GM19351 (cell line): ENCODE data around the gene NEK7.
"Not testable (repeated sequence)": the region's sequence is repeated elsewhere in the genome, so short reads cannot be mapped to it uniquely, and the experiment has no call there.

Experiments used
- ATAC-seq: cut with Tn5 transposase; IDR thresholded peaks from one replicate; pipeline ENCODE4 v1.9.1; 2021; ENCODE audit warnings: mild to moderate bottlenecking, moderate library complexity; ENCODE audit not compliant: unreplicated experiment

NEK7 gene

GRCh38 chr1:198276241-198276640 is 119.4 kb downstream of the NEK7 start:
- no peak for ATAC-seq

GRCh38 chr1:198278943-198279342 is 122.1 kb downstream of the NEK7 start:
- no peak for ATAC-seq

- ATAC-seq = no peak
Observed at GRCh38 chr1:198280080-198280479, 123.3 kb downstream of the NEK7 start.

- ATAC-seq = no peak
Observed at GRCh38 chr1:198281911-198282310, 125.1 kb downstream of the NEK7 start.

GRCh38 chr1:198283222-198283621 is 126.4 kb downstream of the NEK7 start:
- no peak for ATAC-seq

GRCh38 chr1:198287916-198288315 is 131.1 kb downstream of the NEK7 start:
- ATAC-seq = no peak

- ATAC-seq = no peak
Observed at GRCh38 chr1:198290089-198290683, 133.4 kb downstream of the NEK7 start.

- no peak for ATAC-seq
Observed at GRCh38 chr1:198291036-198291435, 134.2 kb downstream of the NEK7 start.

- ATAC-seq = no peak
Observed at GRCh38 chr1:198291924-198292323, 135.1 kb downstream of the NEK7 start.

- no peak for ATAC-seq
Observed at GRCh38 chr1:198295225-198295624, 138.4 kb downstream of the NEK7 start.

- no peak for ATAC-seq
Observed at GRCh38 chr1:198295971-198296370, 139.2 kb downstream of the NEK7 start.

- ATAC-seq = no peak
Observed at GRCh38 chr1:198297281-198297680, 140.5 kb downstream of the NEK7 start.

GRCh38 chr1:198298640-198299039 is 141.8 kb downstream of the NEK7 start:
- no peak for ATAC-seq

GRCh38 chr1:198300451-198300850 is 143.7 kb downstream of the NEK7 start:
- no peak for ATAC-seq

GRCh38 chr1:198304431-198304830 is 147.6 kb downstream of the NEK7 start:
- ATAC-seq = no peak

GRCh38 chr1:198314817-198315216 is 158.0 kb downstream of the NEK7 start:
- ATAC-seq = not testable (repeated sequence)

- not testable (repeated sequence) for ATAC-seq
Observed at GRCh38 chr1:198315331-198315730, 158.5 kb downstream of the NEK7 start.

- no peak for ATAC-seq
Observed at GRCh38 chr1:198316546-198317100, 159.8 kb downstream of the NEK7 start.

- peak; percentile 65 for ATAC-seq
Observed at GRCh38 chr1:198318085-198318484, 161.3 kb downstream of the NEK7 start.

GRCh38 chr1:198320759-198321158 is 164.0 kb downstream of the NEK7 start:
- ATAC-seq = no peak

GRCh38 chr1:198326232-198326631 is 169.4 kb downstream of the NEK7 start:
- no peak for ATAC-seq

- ATAC-seq = no peak
Observed at GRCh38 chr1:198326915-198327314, 170.1 kb downstream of the NEK7 start.

- ATAC-seq = peak; percentile 51
Observed at GRCh38 chr1:198328458-198329032, 171.7 kb downstream of the NEK7 start.
